AG20443 (cell line): ENCODE measurements around the gene SPOCK1.
"Not testable (repeated sequence)": the region's sequence is repeated elsewhere in the genome, so short reads cannot be mapped to it uniquely, and the experiment has no call there.

Experiments
- DNase-seq: peaks from one replicate; pipeline ENCODE4 v3.0.0; 2012; ENCODE audit warnings: low spot score, mixed read lengths

SPOCK1 gene

GRCh38 chr5:137263371-137264005, 235.6 kb downstream of the SPOCK1 start:
- DNase-seq, result no peak

DNA sequence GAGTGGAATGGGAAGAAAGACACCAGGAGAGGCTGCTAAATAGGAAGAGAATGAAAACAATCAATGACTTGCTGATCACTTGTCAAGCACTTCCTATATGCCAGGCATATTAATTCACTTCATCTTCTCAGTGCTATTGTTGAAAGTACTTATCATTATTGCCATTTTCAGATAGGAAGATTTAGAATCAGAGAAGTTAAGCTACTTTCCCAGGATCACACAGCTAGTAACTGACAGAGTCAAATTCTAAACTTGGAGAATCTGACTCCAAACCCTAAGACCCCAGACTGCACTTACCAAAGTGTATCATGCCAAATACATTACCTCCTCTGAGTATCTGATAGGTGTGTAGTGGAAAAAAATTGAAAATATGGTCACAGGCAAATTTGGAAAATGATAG, 236.3 kb downstream of the SPOCK1 start:
- no peak for DNase-seq

GRCh38 chr5:137260820-137261695, 238.1 kb downstream of the SPOCK1 start:
- no peak for DNase-seq

DNA sequence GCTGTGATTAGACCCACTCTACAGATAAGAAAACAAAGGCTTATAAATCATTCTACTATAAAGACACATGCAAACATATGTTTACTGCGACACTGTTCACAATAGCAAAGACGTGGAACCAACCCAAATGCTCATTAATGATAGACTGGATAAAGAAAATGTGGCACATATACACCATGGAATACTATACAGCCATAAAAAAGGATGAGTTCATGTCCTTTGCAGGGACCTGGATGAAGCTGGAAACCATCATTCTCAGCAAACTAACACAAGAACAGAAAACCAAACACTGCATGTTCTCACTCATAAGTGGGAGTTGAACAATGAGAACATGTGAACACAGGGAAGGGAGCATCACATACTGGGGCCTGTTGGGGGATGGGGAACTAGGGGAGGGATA, 240.0 kb downstream of the SPOCK1 start:
- DNase-seq, result not testable (repeated sequence)

GRCh38 chr5:137254119-137255090, 244.7 kb downstream of the SPOCK1 start:
- peak; percentile 68 for DNase-seq

- peak; percentile 33 for DNase-seq
Observed at GRCh38 chr5:137252512-137252911, 246.6 kb downstream of the SPOCK1 start.

- no peak for DNase-seq
Observed at GRCh38 chr5:137250421-137250820, 248.7 kb downstream of the SPOCK1 start.

DNA sequence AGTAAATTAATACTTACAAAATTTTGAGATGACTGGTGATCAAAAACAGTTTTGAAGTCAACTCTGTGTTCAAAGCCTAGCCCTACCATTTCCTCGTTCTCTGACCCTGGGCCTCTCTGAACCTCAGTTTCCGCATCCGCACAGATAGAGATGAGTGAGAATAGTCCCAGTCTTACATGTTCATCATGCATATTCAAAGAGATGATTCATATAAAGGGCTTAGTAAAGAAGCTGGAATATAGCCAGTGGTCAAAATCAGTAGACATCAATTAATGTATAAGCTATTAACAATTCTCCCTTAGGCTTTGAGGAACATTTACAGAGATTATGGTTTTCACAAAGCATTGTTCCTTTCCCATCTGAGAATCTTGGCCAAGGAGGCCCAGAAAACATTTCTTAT, 250.6 kb downstream of the SPOCK1 start:
- no peak for DNase-seq

DNA sequence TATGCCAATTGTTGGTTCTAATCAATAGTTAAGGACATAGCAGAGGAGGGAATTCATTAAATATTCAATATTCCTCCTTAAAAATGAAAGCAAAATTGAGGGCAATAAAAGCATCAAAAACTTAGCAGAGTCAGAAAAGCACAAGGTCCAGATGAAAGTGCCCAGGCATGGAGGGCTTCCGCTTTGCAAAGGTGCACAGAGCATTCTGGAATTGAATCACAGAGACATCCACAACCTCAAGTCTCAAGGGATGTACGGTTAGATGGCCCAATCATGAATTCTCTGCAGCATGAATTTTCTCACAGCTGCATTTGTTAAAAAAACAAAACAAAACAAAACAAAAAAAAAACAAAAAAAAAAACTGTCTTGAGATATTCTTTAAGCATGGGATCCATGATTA, 253.7 kb downstream of the SPOCK1 start:
- no peak for DNase-seq

- no peak for DNase-seq
Observed at GRCh38 chr5:137240285-137240684, 258.8 kb downstream of the SPOCK1 start.

DNA sequence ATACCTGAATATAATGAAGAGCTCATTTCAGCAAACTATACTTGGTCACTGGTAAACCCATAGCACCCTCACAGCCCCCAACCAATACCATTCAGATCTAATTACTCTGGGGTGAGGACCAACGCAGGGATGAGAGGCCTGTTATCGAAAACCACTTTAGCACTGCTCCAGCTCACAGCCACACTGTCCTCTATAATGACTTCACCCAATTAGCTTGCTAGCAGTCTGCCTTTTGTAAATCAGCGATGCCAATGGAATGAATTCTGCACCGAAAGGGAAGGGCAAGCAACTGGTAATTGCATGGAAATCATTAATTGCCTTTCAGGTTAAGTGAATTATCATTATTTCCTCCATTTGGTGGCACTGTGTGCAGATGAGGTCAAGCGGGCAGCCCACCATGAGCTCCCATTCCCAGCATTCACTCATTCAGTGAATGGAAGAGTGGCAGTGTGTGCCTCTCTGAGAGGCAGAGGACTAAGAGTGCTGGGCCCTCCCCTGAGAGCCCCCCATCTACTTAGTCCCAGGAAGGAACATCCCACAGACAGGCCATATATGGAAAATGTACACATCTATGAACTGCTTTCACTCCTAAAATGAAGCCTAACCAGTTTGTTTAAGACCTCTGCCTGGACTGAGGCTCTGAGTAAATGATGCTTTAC, 262.1 kb downstream of the SPOCK1 start:
- DNase-seq, result no peak

- DNase-seq, result peak; percentile 13
Observed at GRCh38 chr5:137236252-137236651, 262.9 kb downstream of the SPOCK1 start.

DNA sequence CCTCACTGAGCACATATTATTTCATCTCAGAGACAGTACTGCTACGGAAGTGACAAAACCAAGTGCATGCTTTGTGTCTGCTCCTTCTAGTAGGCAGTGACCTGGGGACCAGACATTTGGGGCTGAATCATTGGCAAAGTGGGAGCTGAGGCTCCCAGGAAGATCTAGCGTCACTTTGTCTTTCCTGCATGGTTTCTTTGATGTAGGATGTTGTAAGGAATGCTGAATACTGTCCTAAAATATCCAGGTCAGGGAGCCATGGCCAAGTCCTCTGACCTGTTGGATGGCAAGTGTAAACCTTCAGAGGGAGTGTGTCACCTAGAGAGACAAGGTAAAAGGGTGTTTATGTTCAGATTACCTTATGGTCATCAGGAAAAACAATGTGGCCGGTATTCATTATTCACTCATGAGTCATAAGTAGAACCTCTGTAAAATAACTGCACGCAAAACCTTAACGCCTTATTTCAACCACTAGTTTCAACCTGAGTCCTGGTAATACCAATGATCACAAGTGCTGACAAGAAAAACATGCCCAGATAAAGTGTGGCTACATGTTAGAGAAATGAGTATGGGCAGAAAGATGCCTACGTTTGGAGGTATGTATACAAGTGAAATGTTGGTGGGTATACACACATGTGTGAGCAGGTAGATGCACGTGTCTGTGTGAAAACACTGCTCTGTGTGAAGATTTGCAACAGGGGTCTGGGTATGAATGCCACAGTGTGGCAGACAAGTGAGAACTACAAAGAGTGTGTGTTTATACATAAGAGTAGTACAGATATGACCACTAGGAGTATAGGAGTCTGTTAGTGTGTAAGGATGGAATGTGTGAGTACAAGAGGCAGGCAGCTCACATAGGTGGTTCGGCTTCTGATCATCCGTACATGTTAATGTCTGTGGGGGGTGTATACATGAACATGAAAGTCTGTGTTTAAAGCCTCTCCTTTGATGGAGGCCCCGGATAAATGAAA, 263.9 kb downstream of the SPOCK1 start:
- no peak for DNase-seq

- no peak for DNase-seq
Observed at GRCh38 chr5:137233726-137234125, 265.4 kb downstream of the SPOCK1 start.

DNA sequence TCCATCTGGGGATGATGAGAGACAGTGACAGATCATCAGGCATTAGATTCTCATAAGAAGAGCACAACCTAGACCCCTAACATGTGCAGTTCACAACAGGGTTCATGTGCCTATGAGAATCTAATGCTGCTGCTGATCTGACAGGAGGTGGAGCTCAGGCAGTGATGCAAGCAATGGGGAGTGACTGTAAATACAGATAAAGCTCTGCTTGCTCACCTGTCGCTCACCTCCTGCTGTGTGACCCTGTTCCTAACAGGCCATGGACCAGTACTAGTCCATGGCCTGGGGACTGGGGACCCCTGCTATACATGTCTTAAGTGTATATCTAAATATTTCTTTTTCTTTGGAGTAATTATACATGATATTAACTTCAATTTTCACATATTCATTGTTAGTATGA, 265.8 kb downstream of the SPOCK1 start:
- DNase-seq, result not testable (repeated sequence)

DNA sequence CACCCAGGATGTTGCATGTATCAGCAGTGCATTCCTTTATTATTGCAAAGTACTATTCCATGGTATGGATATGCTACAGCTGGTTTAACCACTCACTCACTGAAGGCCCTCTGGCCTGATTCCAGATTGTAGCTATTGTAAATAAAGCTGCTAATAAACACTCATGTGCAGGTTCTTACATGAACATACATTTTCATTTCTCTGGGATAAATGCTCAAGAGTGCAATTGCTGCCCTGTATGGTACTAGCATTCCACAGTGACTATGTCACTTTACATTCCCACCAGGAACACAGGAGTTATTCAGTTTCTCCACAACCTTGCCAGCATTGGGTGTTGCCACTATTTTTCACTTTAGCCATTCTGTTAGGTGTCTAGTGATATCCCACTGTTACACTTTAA, 267.6 kb downstream of the SPOCK1 start:
- DNase-seq, result no peak

- DNase-seq, result no peak
Observed at GRCh38 chr5:137228816-137229215, 270.3 kb downstream of the SPOCK1 start.

GRCh38 chr5:137226081-137226480, 273.0 kb downstream of the SPOCK1 start:
- DNase-seq, result no peak

- DNase-seq, result no peak
Observed at GRCh38 chr5:137223324-137224295, 275.5 kb downstream of the SPOCK1 start.
